Skeletal muscle tissue (tissue), 4 donors: ENCODE measurements around the gene FBXO41. TPM values are rescaled to one million over a fixed set of nuclear protein-coding genes. Genes with fewer than 3 reads are reported as not detected.

Experiments used
- H3K27ac ChIP-seq: one replicate; pipeline ENCODE4 v1.7.0; 2013; ENCODE audit warnings: mild to moderate bottlenecking, low read depth, low read length, inconsistent platforms
- H3K27me3 ChIP-seq, 3 donors: one replicate each; pipeline ENCODE4 v1.7.0; 2013; ENCODE audit warnings: low read length in 3 of 3; ENCODE audit not compliant: control insufficient read depth in 3 of 3, insufficient read depth in 3 of 3
- H3K36me3 ChIP-seq, 3 donors: one replicate each; pipeline ENCODE4 v1.7.0; 2013; ENCODE audit warnings: low read length in 3 of 3; ENCODE audit not compliant: control insufficient read depth in 3 of 3, insufficient read depth in 3 of 3
- H3K4me1 ChIP-seq, 3 donors: one replicate each; pipeline ENCODE4 v1.7.0; 2013; ENCODE audit warnings: low read length in 3 of 3, mild to moderate bottlenecking in 3 of 3; ENCODE audit not compliant: control insufficient read depth in 3 of 3, insufficient read depth in 3 of 3
- H3K4me3 ChIP-seq, 3 donors: one replicate each; pipeline ENCODE4 v1.7.0; 2013; ENCODE audit warnings: low read length in 3 of 3
- H3K9ac ChIP-seq, 3 donors: one replicate each; pipeline ENCODE4 v1.7.0; 2013; ENCODE audit warnings: low read length in 3 of 3, mild to moderate bottlenecking in 3 of 3, moderate library complexity in 2 of 3, low read depth in 1 of 3
- H3K9me3 ChIP-seq, 3 donors: one replicate each; pipeline ENCODE4 v1.7.0; 2013; ENCODE audit warnings: low read length in 3 of 3; ENCODE audit not compliant: control insufficient read depth in 3 of 3
- total RNA-seq: library from RNA; depleted of rRNA; stranded (reverse); fragments of >200 nt; gene quantifications from one replicate; pipeline ENCODE4 v1.2.3, GENCODE V29; 2014
- donor health status: Osteomylitis.

Gene FBXO41
- total RNA-seq, 1 donor from 2014 or later = under 0.01 TPM

- Histone ChIP-seq H3K27me3 (peaks cover 0 to 2% (median 0%) of the 10 kb centered on the region in 3 donors), H3K9ac (no peak overlapping the region), H3K36me3 (peaks cover 23 to 26% (median 24%) of the 10 kb centered on the region in 3 donors), H3K27ac (no peak overlapping the region), H3K4me1 (no peaks in the 10 kb centered on the region), H3K9me3 (no peaks in the 10 kb centered on the region), H3K4me3 (no peak overlapping the region)
Observed at GRCh38 chr2:73257425-73258125, 26.7 kb downstream of the FBXO41 start.

DNA sequence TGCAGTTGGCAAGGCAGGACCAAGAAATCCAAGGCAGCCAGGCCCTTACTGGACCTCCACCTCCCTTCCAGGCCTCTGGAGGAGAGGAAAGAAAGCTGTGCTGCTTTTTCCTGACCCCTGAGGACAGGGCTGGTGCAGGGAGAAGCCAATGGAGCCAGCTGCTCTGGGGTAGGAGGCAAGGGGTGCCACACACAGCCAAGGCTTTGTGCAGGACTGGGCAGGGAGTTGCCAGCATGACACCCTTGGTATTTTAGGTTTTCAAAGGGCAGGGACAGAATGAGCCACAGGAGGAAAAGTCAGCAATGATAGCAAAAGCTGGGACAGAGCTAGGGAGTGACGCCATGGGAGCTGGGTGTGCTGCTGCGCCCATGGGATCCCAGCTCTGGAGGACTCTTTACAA lies 27.3 kb downstream of the FBXO41 start:
- no peak overlapping the region for H3K9ac ChIP-seq
- no peak overlapping the region for H3K27ac ChIP-seq
- H3K9me3 ChIP-seq = no peaks in the 10 kb centered on the region
- H3K36me3 ChIP-seq = peaks cover 27 to 30% (median 28%) of the 10 kb centered on the region in 3 donors
- no peak overlapping the region for H3K4me3 ChIP-seq
- H3K4me1 ChIP-seq = no peaks in the 10 kb centered on the region
- peaks cover 0 to 2% (median 0%) of the 10 kb centered on the region in 3 donors for H3K27me3 ChIP-seq

DNA sequence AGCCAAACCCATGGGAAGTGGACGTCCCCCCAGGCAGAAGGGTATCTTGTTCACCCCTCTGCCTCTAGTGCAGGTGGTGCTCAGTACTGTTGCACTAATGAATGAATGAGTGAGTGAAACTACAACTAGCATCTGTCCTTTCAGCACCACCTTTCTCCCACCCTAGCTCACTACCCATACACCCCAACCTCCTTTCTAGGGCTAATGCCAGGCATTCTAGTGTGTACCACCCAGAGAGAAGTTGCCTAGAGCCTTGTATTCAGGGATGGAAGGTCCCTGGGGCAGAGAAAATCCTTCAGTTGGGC lies 27.7 kb downstream of the FBXO41 start:
- H3K27ac ChIP-seq = no peak overlapping the region
- H3K4me3 ChIP-seq = no peak overlapping the region
- no peaks in the 10 kb centered on the region for H3K9me3 ChIP-seq
- H3K9ac ChIP-seq = no peak overlapping the region
- H3K36me3 ChIP-seq = peaks cover 27 to 34% (median 31%) of the 10 kb centered on the region in 3 donors
- no peaks in the 10 kb centered on the region for H3K4me1 ChIP-seq
- H3K27me3 ChIP-seq = peaks cover 0 to 2% (median 0%) of the 10 kb centered on the region in 3 donors

DNA sequence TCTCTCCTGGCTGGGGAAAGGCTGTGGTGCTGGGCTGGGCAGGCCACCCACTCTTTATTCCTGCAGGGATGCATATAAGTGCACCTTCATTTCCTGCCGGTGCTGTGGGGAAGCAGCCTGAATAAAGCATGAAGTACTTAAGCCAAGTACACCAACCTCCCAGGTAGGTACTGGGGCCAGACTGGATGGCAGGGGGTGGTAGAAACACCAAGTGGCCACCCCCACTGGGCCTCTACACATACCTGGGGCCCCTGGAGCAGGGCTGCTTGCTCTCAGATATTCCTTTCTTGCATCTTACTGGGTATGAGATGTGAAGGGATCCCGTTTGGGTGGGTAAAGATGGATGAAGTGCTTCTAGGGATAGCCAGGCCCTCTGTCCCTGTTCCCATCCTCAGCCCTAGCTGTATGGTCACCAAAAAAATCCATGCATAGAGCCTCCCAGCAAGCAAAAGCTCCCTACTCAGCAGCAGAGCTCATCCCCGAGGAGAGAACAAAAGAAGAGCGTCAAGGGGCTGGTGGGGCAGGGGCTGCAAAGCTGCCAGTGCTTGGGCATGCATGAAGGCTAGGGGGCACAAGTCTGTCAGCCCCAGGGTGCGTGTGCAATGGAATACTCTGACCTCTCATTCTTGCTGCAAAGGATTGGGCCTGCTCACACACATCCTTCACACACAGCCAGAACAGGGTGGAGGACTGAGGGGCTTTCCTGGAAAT lies 28.2 kb downstream of the FBXO41 start:
- Histone ChIP-seq H3K9me3 (no peaks in the 10 kb centered on the region), H3K27me3 (peaks cover 0 to 2% (median 0%) of the 10 kb centered on the region in 3 donors), H3K36me3 (peaks cover 28 to 36% (median 34%) of the 10 kb centered on the region in 3 donors), H3K4me3 (no peak overlapping the region), H3K9ac (no peak overlapping the region), H3K27ac (no peak overlapping the region), H3K4me1 (peaks cover 0 to under 1% (median 0%) of the 10 kb centered on the region in 3 donors)

GRCh38 chr2:73255007-73255644 lies 29.2 kb downstream of the FBXO41 start:
- Histone ChIP-seq H3K4me3 (no peak overlapping the region), H3K36me3 (peaks cover 38 to 45% (median 44%) of the 10 kb centered on the region in 3 donors), H3K27ac (no peak overlapping the region), H3K27me3 (peaks cover 0 to under 1% (median 0%) of the 10 kb centered on the region in 3 donors), H3K9me3 (no peaks in the 10 kb centered on the region), H3K9ac (no peak overlapping the region), H3K4me1 (peaks cover 0 to 10% (median 2%) of the 10 kb centered on the region in 3 donors)

DNA sequence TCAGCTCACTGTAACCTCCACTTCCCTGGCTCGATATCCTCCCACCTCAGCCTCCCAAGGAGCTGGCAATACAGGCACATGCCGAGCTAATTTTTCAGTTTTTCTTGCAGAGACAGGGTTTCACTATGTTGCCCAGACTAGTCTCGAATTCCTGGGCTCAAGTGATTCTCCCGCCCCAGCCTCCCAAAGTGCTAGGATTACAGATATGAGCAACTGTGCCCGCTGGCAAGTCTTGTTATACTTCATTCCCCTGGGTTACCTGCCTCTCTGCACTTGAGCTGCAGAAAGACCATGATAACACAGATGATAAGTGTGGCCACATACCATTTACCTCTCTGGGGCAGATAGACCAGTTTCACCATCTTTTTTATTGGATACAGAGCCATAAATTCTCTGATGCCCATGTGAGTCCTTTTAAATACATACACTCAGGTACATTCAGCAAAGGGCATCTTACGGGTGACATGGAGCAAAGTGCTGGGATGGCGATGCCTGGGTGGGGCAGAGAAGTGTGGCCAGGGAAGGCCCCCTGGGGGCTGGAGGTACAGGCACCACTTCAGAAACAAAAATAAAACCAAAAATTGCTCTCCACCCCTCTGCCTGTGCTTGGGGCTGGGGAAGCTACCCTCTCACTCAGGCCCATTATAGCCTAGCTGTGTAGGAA lies 29.8 kb downstream of the FBXO41 start:
- H3K27ac ChIP-seq = no peak overlapping the region
- H3K9me3 ChIP-seq = no peaks in the 10 kb centered on the region
- H3K9ac ChIP-seq = no peak overlapping the region
- H3K4me3 ChIP-seq = no peak overlapping the region
- H3K4me1 ChIP-seq = peaks cover 0 to 12% (median 2%) of the 10 kb centered on the region in 3 donors
- no peaks in the 10 kb centered on the region for H3K27me3 ChIP-seq
- H3K36me3 ChIP-seq = peaks cover 44 to 52% (median 50%) of the 10 kb centered on the region in 3 donors

GRCh38 chr2:73253901-73254300 lies 30.4 kb downstream of the FBXO41 start:
- peaks cover 47 to 57% (median 56%) of the 10 kb centered on the region in 3 donors for H3K36me3 ChIP-seq

DNA sequence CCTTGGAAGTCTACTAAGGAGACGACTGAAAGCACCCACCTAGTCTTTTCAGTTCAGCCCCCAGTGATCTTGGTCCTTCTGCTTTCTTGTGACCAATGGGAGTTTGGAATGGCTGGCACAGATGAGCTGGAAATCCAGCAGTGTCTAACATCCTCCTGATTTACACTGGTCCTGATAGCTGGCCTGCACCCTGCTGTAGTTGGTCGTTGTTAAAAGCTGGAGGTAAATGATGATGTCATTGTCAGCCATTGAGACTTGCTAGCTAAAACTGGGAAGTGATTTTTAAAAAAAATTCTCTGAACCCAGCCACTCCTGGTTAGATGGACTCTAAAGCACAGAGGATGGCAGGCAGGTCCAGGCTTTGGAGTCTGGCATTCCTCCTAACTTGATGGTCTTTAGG lies 30.9 kb downstream of the FBXO41 start:
- H3K9ac ChIP-seq = no peak overlapping the region

More at GRCh38 chr2:73253901-73254300, 30.4 kb downstream of the FBXO41 start:
- no peak overlapping the region for H3K4me3 ChIP-seq
- H3K27me3 ChIP-seq = no peaks in the 10 kb centered on the region
- H3K9ac ChIP-seq = no peak overlapping the region
- no peaks in the 10 kb centered on the region for H3K9me3 ChIP-seq
- no peak overlapping the region for H3K27ac ChIP-seq
- H3K4me1 ChIP-seq = peaks cover 0 to 12% (median 2%) of the 10 kb centered on the region in 3 donors

GRCh38 chr2:73252238-73253027 lies 31.8 kb downstream of the FBXO41 start:
- H3K27me3 ChIP-seq = no peaks in the 10 kb centered on the region
- H3K27ac ChIP-seq = no peak overlapping the region
- peaks cover 0 to 12% (median 2%) of the 10 kb centered on the region in 3 donors for H3K4me1 ChIP-seq
- no peak overlapping the region for H3K9ac ChIP-seq
- peaks cover 59 to 70% (median 69%) of the 10 kb centered on the region in 3 donors for H3K36me3 ChIP-seq
- no peak overlapping the region for H3K4me3 ChIP-seq
- no peaks in the 10 kb centered on the region for H3K9me3 ChIP-seq

More for the DNA sequence above, 30.9 kb downstream of the FBXO41 start:
- no peak overlapping the region for H3K27ac ChIP-seq
- H3K4me1 ChIP-seq = peaks cover 0 to 12% (median 2%) of the 10 kb centered on the region in 3 donors
- no peak overlapping the region for H3K4me3 ChIP-seq
- H3K9me3 ChIP-seq = no peaks in the 10 kb centered on the region
- no peaks in the 10 kb centered on the region for H3K27me3 ChIP-seq
- peaks cover 52 to 62% (median 61%) of the 10 kb centered on the region in 3 donors for H3K36me3 ChIP-seq
